ENCODE results near the gene SETDB1. TPM values are rescaled to one million over a fixed set of nuclear protein-coding genes. Genes with fewer than 3 reads are reported as not detected.

SETDB1 gene
- total and polyA plus RNA-seq, 2 of the 13 experiments (the other 11 are each of a cell fraction or from before 2014, with no cell fraction given), result 33.1 to 34.6 TPM

DNA sequence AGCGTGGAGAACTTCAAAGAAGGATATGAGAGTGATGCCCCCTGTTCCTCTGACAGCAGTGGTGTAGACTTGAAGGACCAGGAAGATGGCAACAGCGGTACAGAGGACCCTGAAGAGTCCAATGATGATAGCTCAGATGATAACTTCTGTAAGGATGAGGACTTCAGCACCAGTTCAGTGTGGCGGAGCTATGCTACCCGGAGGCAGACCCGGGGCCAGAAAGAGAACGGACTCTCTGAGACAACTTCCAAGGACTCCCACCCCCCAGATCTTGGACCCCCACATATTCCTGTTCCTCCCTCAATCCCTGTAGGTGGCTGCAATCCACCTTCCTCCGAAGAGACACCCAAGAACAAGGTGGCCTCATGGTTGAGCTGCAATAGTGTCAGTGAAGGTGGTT is 34.5 kb downstream of the SETDB1 start:
- peaks cover 12% of the 10 kb centered on the region; the same call in 1 of the 2 replicates for H3K4me1 ChIP-seq (ENCODE audit: insufficient read depth, low read length)
- H3K27ac ChIP-seq (ENCODE audit: extremely low read length, insufficient read depth, low read length), result no peak overlapping the region
- H4K20me1 ChIP-seq (ENCODE audit: insufficient read depth, low read length), result 0 out of 2 replicates have a peak, but pooled peaks cover 3% of the 10 kb centered on the region
- H3K79me2 ChIP-seq (ENCODE audit: insufficient read depth, low read length), result no peaks in the 10 kb centered on the region
- intact Hi-C loops (cut with micrococcal nuclease; ENCODE audit: unreplicated experiment) (no loop called here), in situ Hi-C loops (cut with HindIII; ENCODE audit: extremely low pct_ligation_motif_present, low pct_unique_long_range_greater_than_20kb) (no loop called here)
- BruUV-seq (replicated peaks), result no TSS peak
- POLR2A ChIA-PET, result interaction anchor here (1.0 to 1.5 kb wide), 6 partner anchors 9 to 46 kb away, joined by 3 to 8 read pairs (median 4); partner anchors contain the start of genes ANXA9, CERS2, MINDY1 and SETDB1
- H3K27me3 ChIP-seq (ENCODE audit: control insufficient read depth in 1 of 2, insufficient read depth in 2 of 2, low read length in 2 of 2), result no peaks in the 10 kb centered on the region
- no peak for DNase-seq (ENCODE audit: low spot score)
- H3K9ac ChIP-seq (ENCODE audit: insufficient read depth, low read depth, low read length), result no peak overlapping the region
- no peak overlapping the region for H3K4me3 ChIP-seq (replicated peaks in 1 of 3; ENCODE audit: insufficient read depth in 1 of 3, low read depth in 2 of 3, low read length in 3 of 3)
- no peak for ATAC-seq
- CTCF ChIA-PET (ENCODE audit: low intra/inter-chr PET ratio, low total read pairs), result no interaction called here
- H3K4me2 ChIP-seq (ENCODE audit: low read depth, low read length), result no peak overlapping the region
- TF ChIP-seq, protein P1, sequence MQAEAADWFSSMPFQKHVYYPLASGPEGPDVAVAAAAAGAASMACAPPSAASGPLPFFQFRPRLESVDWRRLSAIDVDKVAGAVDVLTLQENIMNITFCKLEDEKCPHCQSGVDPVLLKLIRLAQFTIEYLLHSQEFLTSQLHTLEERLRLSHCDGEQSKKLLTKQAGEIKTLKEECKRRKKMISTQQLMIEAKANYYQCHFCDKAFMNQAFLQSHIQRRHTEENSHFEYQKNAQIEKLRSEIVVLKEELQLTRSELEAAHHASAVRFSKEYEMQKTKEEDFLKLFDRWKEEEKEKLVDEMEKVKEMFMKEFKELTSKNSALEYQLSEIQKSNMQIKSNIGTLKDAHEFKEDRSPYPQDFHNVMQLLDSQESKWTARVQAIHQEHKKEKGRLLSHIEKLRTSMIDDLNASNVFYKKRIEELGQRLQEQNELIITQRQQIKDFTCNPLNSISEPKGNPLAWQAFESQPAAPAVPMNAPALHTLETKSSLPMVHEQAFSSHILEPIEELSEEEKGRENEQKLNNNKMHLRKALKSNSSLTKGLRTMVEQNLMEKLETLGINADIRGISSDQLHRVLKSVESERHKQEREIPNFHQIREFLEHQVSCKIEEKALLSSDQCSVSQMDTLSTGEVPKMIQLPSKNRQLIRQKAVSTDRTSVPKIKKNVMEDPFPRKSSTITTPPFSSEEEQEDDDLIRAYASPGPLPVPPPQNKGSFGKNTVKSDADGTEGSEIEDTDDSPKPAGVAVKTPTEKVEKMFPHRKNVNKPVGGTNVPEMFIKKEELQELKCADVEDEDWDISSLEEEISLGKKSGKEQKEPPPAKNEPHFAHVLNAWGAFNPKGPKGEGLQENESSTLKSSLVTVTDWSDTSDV (CRISPR knock-in tag; IDR thresholded peaks at IDR 0.05), result no peak
- no peak for TF ChIP-seq XBP1 (CRISPR knock-in tag; IDR thresholded peaks at IDR 0.05)
- no peak for TF ChIP-seq ZNF550 (CRISPR knock-in tag; IDR thresholded peaks at IDR 0.05; ENCODE audit: borderline replicate concordance)
- TF ChIP-seq, protein P2, sequence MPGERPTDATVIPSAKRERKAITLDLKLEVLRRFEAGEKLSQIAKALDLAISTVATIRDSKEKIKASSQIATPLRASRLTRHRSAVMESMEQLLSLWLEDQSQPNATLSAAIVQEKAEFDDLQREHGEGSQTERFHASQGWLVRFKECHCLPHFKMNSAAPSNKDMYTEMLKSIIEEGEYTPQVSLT (CRISPR knock-in tag; IDR thresholded peaks at IDR 0.05; ENCODE audit: borderline replicate concordance, low read depth), result no peak
- no peak for TF ChIP-seq RAD51 (IDR thresholded peaks at IDR 0.05; ENCODE audit: borderline replicate concordance)
- TF ChIP-seq KDM6A (CRISPR knock-in tag; IDR thresholded peaks at IDR 0.05; ENCODE audit: low read depth), result no peak
- TF ChIP-seq HCFC1 (IDR thresholded peaks at IDR 0.05; ENCODE audit: low read depth, low read length), result no peak
- no peak for TF ChIP-seq NFE2L1 (CRISPR knock-in tag; IDR thresholded peaks at IDR 0.05; ENCODE audit: borderline replicate concordance)
- no peak for TF ChIP-seq ZBTB38 (CRISPR knock-in tag; IDR thresholded peaks at IDR 0.05)
- TF ChIP-seq NFYC (CRISPR knock-in tag; IDR thresholded peaks at IDR 0.05), result no peak
- TF ChIP-seq ETV5 (CRISPR knock-in tag; IDR thresholded peaks at IDR 0.05; ENCODE audit: borderline replicate concordance), result no peak
- WGBS (ENCODE audit: low lambda C conversion rate), result 92% methylated on average over 5 of the region's 7 CpGs
- H3K9me3 ChIP-seq (ENCODE audit: low read length), result no peaks in the 10 kb centered on the region
- peaks cover 21 to 65% of the 10 kb centered on the region in 2 experiments for H3K36me3 ChIP-seq (replicated peaks in 1 of 2; ENCODE audit: control insufficient read depth in 1 of 2, insufficient read depth in 2 of 2, low read length in 2 of 2)
- FAIRE-seq, result no peak
- no peak overlapping the region for H2AFZ ChIP-seq (ENCODE audit: low read length)
